ENCODE data around the gene CUBN.
A peak's percentile ranks its signal among the peaks of the same experiment; 100 is the strongest.
"Not testable (repeated sequence)": the region's sequence is repeated elsewhere in the genome, so short reads cannot be mapped to it uniquely, and the experiment has no call there.

CUBN gene

GRCh38 chr10:17140386-17140761 is 10.8 kb upstream of the CUBN start:
- DNase-seq = no peak

GRCh38 chr10:17138460-17139042 is 8.9 kb upstream of the CUBN start:
- no peak for DNase-seq

GRCh38 chr10:17134737-17135260 is 5.2 kb upstream of the CUBN start:
- no peak for DNase-seq

GRCh38 chr10:17134282-17134681 is 4.7 kb upstream of the CUBN start:
- no peak for DNase-seq

GRCh38 chr10:17128261-17128660 is 1.4 kb downstream of the CUBN start:
- DNase-seq = peak; percentile 33 to 57 (median 39)

GRCh38 chr10:17126327-17126726 is 3.3 kb downstream of the CUBN start:
- DNase-seq = no peak

GRCh38 chr10:17125206-17125893 is 4.3 kb downstream of the CUBN start:
- DNase-seq = no peak

- DNase-seq = no peak
Observed at GRCh38 chr10:17123961-17124360, 5.7 kb downstream of the CUBN start.

- no peak for DNase-seq
Observed at GRCh38 chr10:17122726-17123661, 6.6 kb downstream of the CUBN start.

- DNase-seq = peak in 1 of 3 donors; percentile 23
Observed at GRCh38 chr10:17122052-17122451, 7.6 kb downstream of the CUBN start.

GRCh38 chr10:17120694-17121093 is 8.9 kb downstream of the CUBN start:
- no peak for DNase-seq

GRCh38 chr10:17119845-17120244 is 9.8 kb downstream of the CUBN start:
- no peak for DNase-seq

GRCh38 chr10:17116193-17116592 is 13.4 kb downstream of the CUBN start:
- no peak for DNase-seq

- no peak for DNase-seq
Observed at GRCh38 chr10:17115683-17116082, 13.9 kb downstream of the CUBN start.

GRCh38 chr10:17114878-17115444 is 14.7 kb downstream of the CUBN start:
- not testable (repeated sequence) for DNase-seq

- no peak for DNase-seq
Observed at GRCh38 chr10:17113889-17114540, 15.6 kb downstream of the CUBN start.

- DNase-seq = no peak
Observed at GRCh38 chr10:17113346-17113745, 16.3 kb downstream of the CUBN start.

GRCh38 chr10:17112566-17112965 is 17.0 kb downstream of the CUBN start:
- DNase-seq = no peak

GRCh38 chr10:17109475-17110207 is 20.0 kb downstream of the CUBN start:
- DNase-seq = peak; percentile 58 to 73 (median 62)

- peak; percentile 14 to 35 (median 35) for DNase-seq
Observed at GRCh38 chr10:17109046-17109445, 20.6 kb downstream of the CUBN start.

GRCh38 chr10:17106991-17107390 is 22.6 kb downstream of the CUBN start:
- no peak for DNase-seq

- DNase-seq = no peak
Observed at GRCh38 chr10:17101910-17102266, 27.7 kb downstream of the CUBN start.

All from suppressor macrophage treated with lipopolysaccharide for 1 hour (primary cell).